ENCODE results near the gene TBC1D22B. TPM values are rescaled to one million over a fixed set of nuclear protein-coding genes. Genes with fewer than 3 reads are reported as not detected.

Gene TBC1D22B
- total and polyA plus RNA-seq, 2 donors: 7.7 to 8.8 TPM

GRCh38 chr6:37243816-37244370 is 13.7 kb upstream of the TBC1D22B start:
- no peak for DNase-seq (ENCODE audit: low read depth in 6 of 9, low spot score in 9 of 9)
- no peaks in the 10 kb centered on the region for H3K36me3 ChIP-seq (ENCODE audit: control insufficient read depth in 2 of 2, insufficient read depth in 2 of 2, low read length in 1 of 2)
- H3K27me3 ChIP-seq (ENCODE audit: control insufficient read depth in 2 of 2, insufficient read depth in 1 of 2, low read length in 1 of 2): no peaks in the 10 kb centered on the region
- no peak overlapping the region for H3K4me3 ChIP-seq (ENCODE audit: low read length in 2 of 2)
- 87% methylated on average over 3 of the region's 3 CpGs for WGBS
- no peaks in the 10 kb centered on the region for H3K9me3 ChIP-seq (ENCODE audit: control insufficient read depth in 2 of 2, insufficient read depth in 1 of 2, low read length in 1 of 2)
- peaks cover 0 to 21% of the 10 kb centered on the region in 2 donors for H3K4me1 ChIP-seq (ENCODE audit: control insufficient read depth in 2 of 2, insufficient read depth in 2 of 2, low read length in 2 of 2)
- no peak overlapping the region for H3K27ac ChIP-seq (ENCODE audit: low read depth in 1 of 2, low read length in 1 of 2)

GRCh38 chr6:37244430-37245310 is 12.9 kb upstream of the TBC1D22B start:
- no peaks in the 10 kb centered on the region for H3K36me3 ChIP-seq (ENCODE audit: control insufficient read depth in 2 of 2, insufficient read depth in 2 of 2, low read length in 1 of 2)
- peak in 1 of 9 donors; percentile 40 for DNase-seq (ENCODE audit: low read depth in 6 of 9, low spot score in 9 of 9)
- no peak overlapping the region for H3K4me3 ChIP-seq (ENCODE audit: low read length in 2 of 2)
- no peaks in the 10 kb centered on the region for H3K27me3 ChIP-seq (ENCODE audit: control insufficient read depth in 2 of 2, insufficient read depth in 1 of 2, low read length in 1 of 2)
- H3K9me3 ChIP-seq (ENCODE audit: control insufficient read depth in 2 of 2, insufficient read depth in 1 of 2, low read length in 1 of 2): no peaks in the 10 kb centered on the region
- H3K27ac ChIP-seq (ENCODE audit: low read depth in 1 of 2, low read length in 1 of 2): peak overlapping the region in 1 of 2 donors; percentile 10
- 93% methylated on average over 6 of the region's 6 CpGs for WGBS
- H3K4me1 ChIP-seq (ENCODE audit: control insufficient read depth in 2 of 2, insufficient read depth in 2 of 2, low read length in 2 of 2): peaks cover 0 to 21% of the 10 kb centered on the region in 2 donors

GRCh38 chr6:37251211-37251780 is 6.3 kb upstream of the TBC1D22B start:
- no peaks in the 10 kb centered on the region for H3K9me3 ChIP-seq (ENCODE audit: control insufficient read depth in 2 of 2, insufficient read depth in 1 of 2, low read length in 1 of 2)
- no peaks in the 10 kb centered on the region for H3K4me1 ChIP-seq (ENCODE audit: control insufficient read depth in 2 of 2, insufficient read depth in 2 of 2, low read length in 2 of 2)
- H3K27ac ChIP-seq (ENCODE audit: low read depth in 1 of 2, low read length in 1 of 2): no peak overlapping the region
- no peaks in the 10 kb centered on the region for H3K27me3 ChIP-seq (ENCODE audit: control insufficient read depth in 2 of 2, insufficient read depth in 1 of 2, low read length in 1 of 2)
- H3K36me3 ChIP-seq (ENCODE audit: control insufficient read depth in 2 of 2, insufficient read depth in 2 of 2, low read length in 1 of 2): no peaks in the 10 kb centered on the region
- DNase-seq (ENCODE audit: low read depth in 6 of 9, low spot score in 9 of 9): no peak
- 95% methylated on average over 4 of the region's 4 CpGs for WGBS
- H3K4me3 ChIP-seq (ENCODE audit: low read length in 2 of 2): no peak overlapping the region

- DNase-seq (ENCODE audit: low read depth in 6 of 9, low spot score in 9 of 9): no peak
Observed at GRCh38 chr6:37253486-37254007, 4.0 kb upstream of the TBC1D22B start.

GRCh38 chr6:37254881-37255280 is 2.7 kb upstream of the TBC1D22B start:
- 98% methylated on average over 5 of the region's 5 CpGs for WGBS

More at GRCh38 chr6:37253486-37254007, 4.0 kb upstream of the TBC1D22B start:
- H3K27me3 ChIP-seq (ENCODE audit: control insufficient read depth in 2 of 2, insufficient read depth in 1 of 2, low read length in 1 of 2): no peaks in the 10 kb centered on the region
- H3K36me3 ChIP-seq (ENCODE audit: control insufficient read depth in 2 of 2, insufficient read depth in 2 of 2, low read length in 1 of 2): no peaks in the 10 kb centered on the region
- H3K27ac ChIP-seq (ENCODE audit: low read depth in 1 of 2, low read length in 1 of 2): no peak overlapping the region
- H3K4me3 ChIP-seq (ENCODE audit: low read length in 2 of 2): no peak overlapping the region
- no peaks in the 10 kb centered on the region for H3K9me3 ChIP-seq (ENCODE audit: control insufficient read depth in 2 of 2, insufficient read depth in 1 of 2, low read length in 1 of 2)
- H3K4me1 ChIP-seq (ENCODE audit: control insufficient read depth in 2 of 2, insufficient read depth in 2 of 2, low read length in 2 of 2): peaks cover 9 to 11% of the 10 kb centered on the region in 2 donors

GRCh38 chr6:37256692-37257319 is 766 bp upstream of the TBC1D22B start:
- DNase-seq (ENCODE audit: low read depth in 6 of 9, low spot score in 9 of 9): no peak
- 82% methylated on average over 12 of the region's 12 CpGs for WGBS
- H3K27ac ChIP-seq (ENCODE audit: low read depth in 1 of 2, low read length in 1 of 2): no peak overlapping the region
- no peaks in the 10 kb centered on the region for H3K36me3 ChIP-seq (ENCODE audit: control insufficient read depth in 2 of 2, insufficient read depth in 2 of 2, low read length in 1 of 2)
- no peaks in the 10 kb centered on the region for H3K27me3 ChIP-seq (ENCODE audit: control insufficient read depth in 2 of 2, insufficient read depth in 1 of 2, low read length in 1 of 2)
- H3K4me1 ChIP-seq (ENCODE audit: control insufficient read depth in 2 of 2, insufficient read depth in 2 of 2, low read length in 2 of 2): peaks cover 12 to 20% of the 10 kb centered on the region in 2 donors
- peak overlapping the region; percentile 81 to 89 for H3K4me3 ChIP-seq (ENCODE audit: low read length in 2 of 2)
- H3K9me3 ChIP-seq (ENCODE audit: control insufficient read depth in 2 of 2, insufficient read depth in 1 of 2, low read length in 1 of 2): no peaks in the 10 kb centered on the region

More at GRCh38 chr6:37254881-37255280, 2.7 kb upstream of the TBC1D22B start:
- no peaks in the 10 kb centered on the region for H3K36me3 ChIP-seq (ENCODE audit: control insufficient read depth in 2 of 2, insufficient read depth in 2 of 2, low read length in 1 of 2)
- no peaks in the 10 kb centered on the region for H3K27me3 ChIP-seq (ENCODE audit: control insufficient read depth in 2 of 2, insufficient read depth in 1 of 2, low read length in 1 of 2)
- peaks cover 12 to 20% of the 10 kb centered on the region in 2 donors for H3K4me1 ChIP-seq (ENCODE audit: control insufficient read depth in 2 of 2, insufficient read depth in 2 of 2, low read length in 2 of 2)
- no peak overlapping the region for H3K4me3 ChIP-seq (ENCODE audit: low read length in 2 of 2)
- no peaks in the 10 kb centered on the region for H3K9me3 ChIP-seq (ENCODE audit: control insufficient read depth in 2 of 2, insufficient read depth in 1 of 2, low read length in 1 of 2)
- H3K27ac ChIP-seq (ENCODE audit: low read depth in 1 of 2, low read length in 1 of 2): no peak overlapping the region
- DNase-seq (ENCODE audit: low read depth in 6 of 9, low spot score in 9 of 9): no peak

GRCh38 chr6:37257320-37257633 is 295 bp upstream of the TBC1D22B start:
- Histone ChIP-seq H3K4me3 (ENCODE audit: low read length in 2 of 2) (peak overlapping the region; percentile 81 to 89), H3K36me3 (ENCODE audit: control insufficient read depth in 2 of 2, insufficient read depth in 2 of 2, low read length in 1 of 2) (no peaks in the 10 kb centered on the region), H3K27me3 (ENCODE audit: control insufficient read depth in 2 of 2, insufficient read depth in 1 of 2, low read length in 1 of 2) (no peaks in the 10 kb centered on the region), H3K9me3 (ENCODE audit: control insufficient read depth in 2 of 2, insufficient read depth in 1 of 2, low read length in 1 of 2) (no peaks in the 10 kb centered on the region), H3K4me1 (ENCODE audit: control insufficient read depth in 2 of 2, insufficient read depth in 2 of 2, low read length in 2 of 2) (peaks cover 12 to 24% of the 10 kb centered on the region in 2 donors), H3K27ac (ENCODE audit: low read depth in 1 of 2, low read length in 1 of 2) (no peak overlapping the region)
- WGBS: 4% methylated on average over 9 of the region's 9 CpGs
- no peak for DNase-seq (ENCODE audit: low read depth in 6 of 9, low spot score in 9 of 9)

GRCh38 chr6:37258405-37259105 is 983 bp downstream of the TBC1D22B start:
- Histone ChIP-seq H3K36me3 (ENCODE audit: control insufficient read depth in 2 of 2, insufficient read depth in 2 of 2, low read length in 1 of 2) (no peaks in the 10 kb centered on the region), H3K27ac (ENCODE audit: low read depth in 1 of 2, low read length in 1 of 2) (peak overlapping the region; percentile 79 to 88), H3K4me1 (ENCODE audit: control insufficient read depth in 2 of 2, insufficient read depth in 2 of 2, low read length in 2 of 2) (peaks cover 12 to 35% of the 10 kb centered on the region in 2 donors), H3K9me3 (ENCODE audit: control insufficient read depth in 2 of 2, insufficient read depth in 1 of 2, low read length in 1 of 2) (no peaks in the 10 kb centered on the region), H3K27me3 (ENCODE audit: control insufficient read depth in 2 of 2, insufficient read depth in 1 of 2, low read length in 1 of 2) (no peaks in the 10 kb centered on the region), H3K4me3 (ENCODE audit: low read length in 2 of 2) (peak overlapping the region; percentile 81 to 89)
- no peak for DNase-seq (ENCODE audit: low read depth in 6 of 9, low spot score in 9 of 9)
- WGBS: 17% methylated on average over 11 of the region's 11 CpGs
